Measurements from ENCODE around the gene PRPF38B.
"Not testable (repeated sequence)": the region's sequence is repeated elsewhere in the genome, so short reads cannot be mapped to it uniquely, and the experiment has no call there.

PRPF38B gene

GRCh38 chr1:108679586-108680213 lies 12.4 kb upstream of the PRPF38B start:
- DNase-seq: no peak

- DNase-seq: not testable (repeated sequence)
These were observed 10.4 kb upstream of the PRPF38B start for GRCh38 chr1:108681701-108682100.

GRCh38 chr1:108685529-108685928 lies 6.6 kb upstream of the PRPF38B start:
- no peak for DNase-seq

GRCh38 chr1:108686614-108687313 lies 5.3 kb upstream of the PRPF38B start:
- no peak for DNase-seq

GRCh38 chr1:108691128-108691941 lies 775 bp upstream of the PRPF38B start:
- DNase-seq: no peak

- peak; percentile 84 for DNase-seq
These were observed 880 bp downstream of the PRPF38B start for GRCh38 chr1:108692724-108693655.

- no peak for DNase-seq
These were observed 3.4 kb downstream of the PRPF38B start for GRCh38 chr1:108695535-108695934.

GRCh38 chr1:108699375-108700332 lies 7.5 kb downstream of the PRPF38B start:
- no peak for DNase-seq

- DNase-seq: no peak
These were observed 9.2 kb downstream of the PRPF38B start for GRCh38 chr1:108701176-108701849.

- DNase-seq: not testable (repeated sequence)
These were observed 10.0 kb downstream of the PRPF38B start for GRCh38 chr1:108702109-108702508.

GRCh38 chr1:108703939-108704338 lies 11.8 kb downstream of the PRPF38B start:
- DNase-seq: no peak

- no peak for DNase-seq
These were observed 12.4 kb downstream of the PRPF38B start for GRCh38 chr1:108704496-108704895.

GRCh38 chr1:108706643-108707042 lies 14.5 kb downstream of the PRPF38B start:
- DNase-seq: no peak

GRCh38 chr1:108708691-108709660 lies 16.9 kb downstream of the PRPF38B start:
- DNase-seq: peak; percentile 63

- DNase-seq: no peak
These were observed 20.6 kb downstream of the PRPF38B start, which contains the start of gene FNDC7 for GRCh38 chr1:108712606-108713150. Gene FNDC7, plus strand, starts transcription at chr1:108712908. Its CDS starts 26 bp downstream, at chr1:108712934.

- no peak for DNase-seq
These were observed 23.8 kb downstream of the PRPF38B start for GRCh38 chr1:108715932-108716331.

GRCh38 chr1:108716437-108717230 lies 24.5 kb downstream of the PRPF38B start:
- no peak for DNase-seq

GRCh38 chr1:108717774-108718316 lies 25.7 kb downstream of the PRPF38B start:
- DNase-seq: no peak

Data from CD4-positive, alpha-beta T cell treated with Interferon gamma for 1 hour (primary cell).